ENCODE results near the gene GLMP. TPM values are rescaled to one million over a fixed set of nuclear protein-coding genes. Genes with fewer than 3 reads are reported as not detected.

Gene GLMP
- total and polyA plus RNA-seq, 2 of the 13 experiments (the other 11 are each of a cell fraction or from before 2014, with no cell fraction given) = 44.6 to 75.8 TPM

- TF ChIP-seq ARID3A (IDR thresholded peaks at IDR 0.05; ENCODE audit: low read depth, low read length) = 0 out of 2 replicates have a peak, but pooled peaks have one; percentile 15
- no peak for TF ChIP-seq ZNF678 (CRISPR knock-in tag; IDR thresholded peaks at IDR 0.05)
- TF ChIP-seq CBX1 (IDR thresholded peaks at IDR 0.05; ENCODE audit: low read depth) = no peak
- peak; percentile 89; the same call in 1 of the 2 replicates for TF ChIP-seq ZFP91 (CRISPR knock-in tag; IDR thresholded peaks at IDR 0.05; ENCODE audit: borderline replicate concordance)
- TF ChIP-seq HNF4A (CRISPR knock-in tag; IDR thresholded peaks at IDR 0.05) = peak; percentile 99
- TF ChIP-seq RORA (CRISPR knock-in tag; IDR thresholded peaks at IDR 0.05) = no peak
- 0 out of 2 replicates have a peak, but pooled peaks have one; percentile 9 for TF ChIP-seq STAG1 (CRISPR knock-in tag; IDR thresholded peaks at IDR 0.05)
- 0 out of 2 replicates have a peak, but pooled peaks have one; percentile 22 for TF ChIP-seq THRA (CRISPR knock-in tag; IDR thresholded peaks at IDR 0.05; ENCODE audit: borderline replicate concordance)
- TF ChIP-seq RFXAP (CRISPR knock-in tag; IDR thresholded peaks at IDR 0.05; ENCODE audit: borderline replicate concordance) = no peak
- no peak for TF ChIP-seq CEBPZ (IDR thresholded peaks at IDR 0.05; ENCODE audit: low read length)
- peak; percentile 78; the same call in 1 of the 2 replicates for TF ChIP-seq ZNF605 (CRISPR knock-in tag; IDR thresholded peaks at IDR 0.05)
- TF ChIP-seq ZBTB46 (CRISPR knock-in tag; IDR thresholded peaks at IDR 0.05; ENCODE audit: borderline replicate concordance) = no peak
- peak; percentile 71 for TF ChIP-seq GABPB1 (CRISPR knock-in tag; IDR thresholded peaks at IDR 0.05)
Observed at GRCh38 chr1:156291226-156292061, 4.0 kb downstream of the GLMP start (continued).
